Measurements from ENCODE around the gene PPL. TPM values are rescaled to one million over a fixed set of nuclear protein-coding genes. Genes with fewer than 3 reads are reported as not detected.

Gene PPL
- polyA plus RNA-seq (2012; ENCODE audit: missing spikeins), result 0.08 TPM

DNA sequence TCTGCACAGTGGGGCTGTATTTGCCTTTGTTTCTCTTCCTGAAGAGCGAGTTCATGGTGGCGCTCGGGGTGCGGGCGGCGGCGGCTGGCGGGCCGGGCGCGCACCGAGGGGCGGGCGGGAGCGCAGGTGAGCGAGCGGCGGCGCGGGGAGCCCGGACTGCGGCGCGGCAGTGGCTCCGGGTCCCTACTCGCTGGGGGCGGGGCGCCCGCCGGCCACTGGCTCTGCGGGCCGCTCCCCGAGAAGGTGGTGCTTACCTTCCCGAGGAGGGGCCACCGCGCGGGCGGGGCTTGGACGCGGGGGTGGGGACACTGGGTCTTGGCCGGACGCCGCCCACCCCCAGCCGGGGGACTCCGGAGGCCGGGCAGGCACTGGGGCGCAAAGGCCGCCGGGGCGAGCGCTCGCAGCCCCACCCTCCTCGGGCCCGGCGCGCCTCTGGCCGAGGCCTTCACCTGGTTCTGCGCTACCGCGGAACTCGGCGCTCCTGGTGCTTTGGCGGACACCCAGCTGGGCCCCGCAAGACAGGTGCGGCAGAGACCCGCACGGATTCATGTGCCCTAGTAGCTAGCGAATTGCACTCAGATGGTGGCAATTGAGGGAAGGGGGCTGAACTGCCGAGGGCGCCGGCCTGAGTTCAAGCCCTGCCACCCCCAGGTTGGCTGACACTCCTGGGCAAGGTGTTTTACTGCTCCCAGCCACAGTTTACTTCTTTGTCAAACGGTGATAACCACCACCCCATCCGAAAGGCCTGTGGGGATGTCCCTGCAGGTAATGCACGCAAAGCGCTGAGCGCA, at the start of gene PPL:
Gene PPL (minus strand): TSS at position 158 of the 791 bp plus-strand sequence. CDS start 103 bp downstream, at position 55.
- DNase-seq (ENCODE audit: insufficient read length) (peak; percentile 50), FAIRE-seq (no peak)
- TF ChIP-seq POLR2AphosphoS5 (IDR thresholded peaks at IDR 0.05; ENCODE audit: low read depth, low read length) (no peak), TAF1 (IDR thresholded peaks at IDR 0.05; ENCODE audit: borderline replicate concordance, low read depth, low read length) (no peak), POLR2A (IDR thresholded peaks at IDR 0.05; ENCODE audit: low read depth, low read length) (no peak)

GRCh38 chr16:4984174-4984990, 47.4 kb upstream of the PPL start:
- FAIRE-seq (no peak), DNase-seq (ENCODE audit: insufficient read length) (no peak)
- TF ChIP-seq POLR2AphosphoS5 (IDR thresholded peaks at IDR 0.05; ENCODE audit: low read depth, low read length), result no peak
- no peak for TF ChIP-seq TAF1 (IDR thresholded peaks at IDR 0.05; ENCODE audit: borderline replicate concordance, low read depth, low read length)
- no peak for TF ChIP-seq POLR2A (IDR thresholded peaks at IDR 0.05; ENCODE audit: low read depth, low read length)

- FAIRE-seq (no peak), DNase-seq (ENCODE audit: insufficient read length) (no peak)
- TF ChIP-seq POLR2AphosphoS5 (IDR thresholded peaks at IDR 0.05; ENCODE audit: low read depth, low read length) (no peak), POLR2A (IDR thresholded peaks at IDR 0.05; ENCODE audit: low read depth, low read length) (no peak), TAF1 (IDR thresholded peaks at IDR 0.05; ENCODE audit: borderline replicate concordance, low read depth, low read length) (no peak)
Observed at GRCh38 chr16:4982056-4982867, 45.3 kb upstream of the PPL start.

GRCh38 chr16:4981473-4981872, 44.5 kb upstream of the PPL start:
- TF ChIP-seq POLR2AphosphoS5 (IDR thresholded peaks at IDR 0.05; ENCODE audit: low read depth, low read length) (no peak), POLR2A (IDR thresholded peaks at IDR 0.05; ENCODE audit: low read depth, low read length) (no peak), TAF1 (IDR thresholded peaks at IDR 0.05; ENCODE audit: borderline replicate concordance, low read depth, low read length) (no peak)
- DNase-seq (ENCODE audit: insufficient read length) (no peak), FAIRE-seq (no peak)

- TF ChIP-seq TAF1 (IDR thresholded peaks at IDR 0.05; ENCODE audit: borderline replicate concordance, low read depth, low read length), result no peak
- no peak for TF ChIP-seq POLR2A (IDR thresholded peaks at IDR 0.05; ENCODE audit: low read depth, low read length)
- TF ChIP-seq POLR2AphosphoS5 (IDR thresholded peaks at IDR 0.05; ENCODE audit: low read depth, low read length), result no peak
- FAIRE-seq, result no peak
- DNase-seq (ENCODE audit: insufficient read length), result no peak
Observed at GRCh38 chr16:4980691-4981090, 43.7 kb upstream of the PPL start.

- no peak for TF ChIP-seq TAF1 (IDR thresholded peaks at IDR 0.05; ENCODE audit: borderline replicate concordance, low read depth, low read length)
- TF ChIP-seq POLR2A (IDR thresholded peaks at IDR 0.05; ENCODE audit: low read depth, low read length), result no peak
- TF ChIP-seq POLR2AphosphoS5 (IDR thresholded peaks at IDR 0.05; ENCODE audit: low read depth, low read length), result no peak
- DNase-seq (ENCODE audit: insufficient read length) (no peak), FAIRE-seq (no peak)
Observed at GRCh38 chr16:4979736-4980660, 43.0 kb upstream of the PPL start.

DNA sequence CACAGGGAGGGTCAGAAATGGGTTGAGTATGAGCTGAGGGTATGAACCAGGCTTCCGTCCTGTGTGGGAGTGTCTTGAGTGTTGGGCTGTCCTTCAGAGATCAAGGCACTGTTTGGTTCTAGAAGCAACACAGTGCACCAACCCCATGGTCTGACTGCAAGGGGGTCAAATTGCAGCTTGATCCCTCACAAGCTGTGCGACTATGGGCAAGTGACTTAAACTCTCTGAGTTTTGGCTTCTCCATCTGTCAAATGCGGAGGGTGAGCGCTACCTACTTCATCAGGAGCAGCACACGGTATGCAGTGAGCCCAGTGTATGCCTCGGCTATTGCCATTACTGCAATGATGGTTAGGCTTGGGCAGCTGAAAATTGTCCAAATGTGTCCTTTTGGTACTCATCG, 42.2 kb upstream of the PPL start:
- FAIRE-seq, result no peak
- TF ChIP-seq POLR2AphosphoS5 (IDR thresholded peaks at IDR 0.05; ENCODE audit: low read depth, low read length) (no peak), TAF1 (IDR thresholded peaks at IDR 0.05; ENCODE audit: borderline replicate concordance, low read depth, low read length) (no peak), POLR2A (IDR thresholded peaks at IDR 0.05; ENCODE audit: low read depth, low read length) (no peak)
- no peak for DNase-seq (ENCODE audit: insufficient read length)

- FAIRE-seq (no peak), DNase-seq (ENCODE audit: insufficient read length) (no peak)
- TF ChIP-seq TAF1 (IDR thresholded peaks at IDR 0.05; ENCODE audit: borderline replicate concordance, low read depth, low read length), result no peak
- TF ChIP-seq POLR2AphosphoS5 (IDR thresholded peaks at IDR 0.05; ENCODE audit: low read depth, low read length), result no peak
- no peak for TF ChIP-seq POLR2A (IDR thresholded peaks at IDR 0.05; ENCODE audit: low read depth, low read length)
Observed at GRCh38 chr16:4976611-4977145, 39.7 kb upstream of the PPL start.

DNA sequence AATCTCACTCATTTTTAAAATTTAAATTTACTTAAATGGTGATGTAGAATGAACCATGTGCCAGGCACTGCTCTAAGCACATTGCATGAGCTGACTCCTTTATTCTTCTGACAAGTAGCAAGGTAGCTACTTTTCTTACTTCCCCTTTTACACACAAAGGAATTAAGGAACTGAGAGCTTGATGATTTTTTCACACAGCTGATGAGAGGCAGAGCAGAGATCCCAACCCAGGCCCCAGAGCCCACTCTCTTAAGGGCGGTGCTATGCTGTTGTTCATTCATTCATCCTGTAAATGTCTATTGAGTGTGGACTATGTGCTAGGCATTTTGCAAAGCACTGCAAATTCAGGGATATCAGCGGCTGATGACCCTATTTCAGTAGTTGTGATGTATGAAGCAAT, 39.1 kb upstream of the PPL start:
- FAIRE-seq, result no peak
- no peak for TF ChIP-seq POLR2AphosphoS5 (IDR thresholded peaks at IDR 0.05; ENCODE audit: low read depth, low read length)
- TF ChIP-seq POLR2A (IDR thresholded peaks at IDR 0.05; ENCODE audit: low read depth, low read length), result no peak
- no peak for TF ChIP-seq TAF1 (IDR thresholded peaks at IDR 0.05; ENCODE audit: borderline replicate concordance, low read depth, low read length)
- peak; percentile 63 for DNase-seq (ENCODE audit: insufficient read length)
